Neural progenitor cell (in vitro differentiated cells): Measurements from ENCODE around the gene EEF2KMT. TPM values are rescaled to one million over a fixed set of nuclear protein-coding genes. Genes with fewer than 3 reads are reported as not detected.
A peak's percentile ranks its signal among the peaks of the same experiment; 100 is the strongest.
"Not testable (repeated sequence)": the region's sequence is repeated elsewhere in the genome, so short reads cannot be mapped to it uniquely, and the experiment has no call there.

ENCODE experiments used
- DNase-seq: peaks from one replicate; pipeline ENCODE4 v3.0.0-alpha.2; 2016; ENCODE audit warnings: low spot score
- H2AFZ ChIP-seq: fragments of 200-600 bp; sonication (generic); replicated peaks from 2 replicates; pipeline ENCODE4 v1.6.1; 2016; ENCODE audit warnings: antibody characterized with exemption
- H3F3A ChIP-seq: fragments of 200-600 bp; sonication (generic); 2 replicates; pipeline ENCODE4 v1.6.1; 2016; ENCODE audit warnings: antibody characterized with exemption, low read depth
- H3K27ac ChIP-seq: fragments of 200-600 bp; sonication (generic); 2 replicates; pipeline ENCODE4 v1.5.1; 2016; ENCODE audit warnings: mild to moderate bottlenecking
- H3K27me3 ChIP-seq: fragments of 200-600 bp; sonication (generic); 2 replicates; pipeline ENCODE4 v1.6.1; 2016; ENCODE audit warnings: mild to moderate bottlenecking, moderate library complexity
- H3K36me3 ChIP-seq: fragments of 200-600 bp; sonication (generic); 2 replicates; pipeline ENCODE4 v1.5.1; 2016
- H3K4me1 ChIP-seq: fragments of 200-600 bp; sonication (generic); 2 replicates; pipeline ENCODE4 v1.6.1; 2016; ENCODE audit warnings: mixed run types
- H3K4me2 ChIP-seq: fragments of 200-600 bp; sonication (generic); 2 replicates; pipeline ENCODE4 v1.6.1; 2016
- H3K4me3 ChIP-seq: fragments of 200-600 bp; sonication (generic); 2 replicates; pipeline ENCODE4 v1.5.1; 2016
- H3K79me2 ChIP-seq: fragments of 200-600 bp; sonication (generic); 2 replicates; pipeline ENCODE4 v1.6.1; 2016; ENCODE audit warnings: low read depth
- H3K9ac ChIP-seq: fragments of 200-600 bp; sonication (generic); 2 replicates; pipeline ENCODE4 v1.6.1; 2016
- H3K9me3 ChIP-seq: fragments of 200-600 bp; sonication (generic); 2 replicates; pipeline ENCODE4 v1.5.1; 2016; ENCODE audit warnings: low read depth
- H4K20me1 ChIP-seq: fragments of 200-600 bp; sonication (generic); 2 replicates; pipeline ENCODE4 v1.6.1; 2016; ENCODE audit warnings: low read depth
- H3K27ac Mint-ChIP-seq: 3 replicates; pipeline ENCODE4 v1.8.0; 2021; ENCODE audit warnings: mixed read lengths
- H3K27me3 Mint-ChIP-seq: 2 replicates; pipeline ENCODE4 v1.8.0; 2022; ENCODE audit warnings: low read depth, mild to moderate bottlenecking, inconsistent platforms, moderate library complexity, mixed read lengths; ENCODE audit not compliant: insufficient read depth
- H3K36me3 Mint-ChIP-seq: 3 replicates; pipeline ENCODE4 v1.8.0; 2021; ENCODE audit warnings: mixed read lengths
- H3K4me1 Mint-ChIP-seq: 3 replicates; pipeline ENCODE4 v1.8.0; 2021; ENCODE audit warnings: mixed read lengths
- H3K4me3 Mint-ChIP-seq: 3 replicates; pipeline ENCODE4 v1.8.0; 2021; ENCODE audit warnings: mild to moderate bottlenecking, moderate library complexity, mixed read lengths
- H3K9me3 Mint-ChIP-seq: 3 replicates; pipeline ENCODE4 v1.8.0; 2020; ENCODE audit warnings: mixed read lengths
- CTCF ChIP-seq: fragments of 200-600 bp; sonication (generic); IDR thresholded peaks from 2 replicates; pipeline ENCODE4 v1.5.1; 2017; ENCODE audit warnings: antibody characterized with exemption, mild to moderate bottlenecking
- total RNA-seq: library from RNA; depleted of rRNA; stranded (reverse); fragments of >200 nt; gene quantifications from 2 replicates; pipeline ENCODE4 v1.2.3, GENCODE V29; 2015; ENCODE audit warnings: low replicate concordance

EEF2KMT gene
- total RNA-seq, 1 donor from 2014 or later = 4.1 TPM

DNA sequence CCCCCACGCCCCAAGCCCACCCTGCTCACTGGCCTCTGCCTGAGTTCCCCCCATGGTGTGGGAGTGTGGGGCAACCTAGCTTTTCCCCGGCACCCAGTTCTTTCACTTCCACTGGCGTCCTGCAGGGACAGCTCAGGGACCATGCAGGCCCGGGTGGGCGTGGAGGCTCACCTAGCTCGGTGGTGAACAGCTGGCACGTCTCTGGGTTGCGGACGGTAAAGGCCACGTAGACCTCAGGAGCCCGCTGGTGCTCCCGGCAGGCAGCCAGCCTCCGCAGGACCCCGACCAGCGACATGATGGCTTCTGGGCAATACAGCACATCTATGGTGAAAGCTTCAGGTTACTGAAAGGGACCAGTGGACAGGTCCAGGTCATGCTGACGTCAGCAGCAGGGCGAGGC, 8.7 kb downstream of the EEF2KMT start:
- not testable (repeated sequence) for H3K4me2 ChIP-seq, H3F3A ChIP-seq, H3K4me3 ChIP-seq, H4K20me1 ChIP-seq, H3K27ac Mint-ChIP-seq, H3K9ac ChIP-seq, DNase-seq, H3K27me3 Mint-ChIP-seq, H3K36me3 ChIP-seq, H3K9me3 ChIP-seq, H3K27ac ChIP-seq, H3K4me1 ChIP-seq, H3K9me3 Mint-ChIP-seq, H3K36me3 Mint-ChIP-seq, H3K4me1 Mint-ChIP-seq, H2AFZ ChIP-seq, H3K79me2 ChIP-seq, H3K4me3 Mint-ChIP-seq, H3K27me3 ChIP-seq

GRCh38 chr16:5088086-5088790, 9.4 kb downstream of the EEF2KMT start:
- DNase-seq, H3K36me3 Mint-ChIP-seq, H3K27ac Mint-ChIP-seq, H3K4me3 Mint-ChIP-seq, H3K27me3 ChIP-seq, H3K9ac ChIP-seq, H3K4me1 Mint-ChIP-seq, H3K36me3 ChIP-seq, H3K9me3 Mint-ChIP-seq, H3K4me3 ChIP-seq, H3K9me3 ChIP-seq, H3K27me3 Mint-ChIP-seq, H3K27ac ChIP-seq, H3F3A ChIP-seq, H4K20me1 ChIP-seq, H2AFZ ChIP-seq, H3K79me2 ChIP-seq, H3K4me1 ChIP-seq, H3K4me2 ChIP-seq: not testable (repeated sequence)

DNA sequence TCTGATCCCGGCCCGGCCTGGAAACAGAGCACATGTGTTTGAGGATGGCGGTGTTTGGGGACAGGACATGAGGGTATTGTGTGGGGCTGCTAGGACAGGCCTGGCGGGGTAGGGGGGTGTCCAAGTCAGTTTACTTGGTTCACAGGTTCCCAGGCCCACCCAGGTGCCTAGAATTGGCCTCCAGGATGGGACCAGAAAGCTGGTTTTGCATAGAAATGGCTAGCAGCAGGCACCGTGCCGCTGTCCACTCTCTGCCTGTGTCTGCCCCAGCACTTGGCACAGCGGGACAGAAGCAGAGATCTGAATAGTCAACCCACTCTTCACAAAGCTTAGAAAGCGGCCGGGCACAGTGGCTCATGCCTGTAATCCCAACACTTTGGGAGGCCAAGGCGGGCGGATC, 11.9 kb downstream of the EEF2KMT start:
- not testable (repeated sequence) for H3K27me3 Mint-ChIP-seq, H3K4me2 ChIP-seq, H3K79me2 ChIP-seq, H2AFZ ChIP-seq, H3K9ac ChIP-seq, H3K27ac Mint-ChIP-seq, H3K9me3 Mint-ChIP-seq, H3K4me3 ChIP-seq, DNase-seq, H3K36me3 ChIP-seq, H3K4me3 Mint-ChIP-seq, H3K9me3 ChIP-seq, H3F3A ChIP-seq, H3K4me1 Mint-ChIP-seq, H3K4me1 ChIP-seq, H4K20me1 ChIP-seq, H3K27me3 ChIP-seq, H3K27ac ChIP-seq
- H3K36me3 Mint-ChIP-seq = peaks cover 11% of the 10 kb centered on the region

- H3K27ac Mint-ChIP-seq, H3K4me1 Mint-ChIP-seq: not testable (repeated sequence)
These were observed 12.8 kb downstream of the EEF2KMT start for GRCh38 chr16:5084802-5085201.

DNA sequence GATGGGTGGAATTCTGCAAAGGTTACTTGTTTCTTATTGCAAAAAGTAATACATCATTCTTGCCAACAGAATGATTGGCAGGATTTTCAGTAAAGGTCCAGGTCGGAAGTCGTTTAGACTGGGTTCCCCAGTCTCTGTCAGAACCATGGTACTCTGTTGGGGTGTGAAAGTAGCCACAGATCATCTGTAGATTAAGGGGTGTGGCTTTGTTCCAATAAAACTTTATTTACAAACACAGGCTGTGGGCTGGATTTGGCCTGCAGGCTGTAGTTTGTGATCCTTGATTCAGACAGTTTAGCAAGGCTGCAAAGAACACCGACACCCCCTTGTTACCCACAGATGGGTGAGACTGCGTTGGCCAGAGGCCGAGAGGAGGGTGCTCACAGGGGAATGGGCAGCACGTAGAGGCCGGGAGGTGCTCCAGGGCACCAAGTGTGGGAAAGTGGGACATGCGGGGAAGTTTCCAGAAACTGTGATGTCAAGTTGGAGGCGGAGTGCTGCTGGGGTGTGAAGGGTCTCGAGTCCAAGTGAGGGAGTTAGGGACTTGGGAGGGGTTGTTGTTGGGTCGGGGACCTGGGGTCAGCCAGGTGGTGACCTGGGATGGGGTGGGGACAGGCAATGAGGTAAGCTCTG, 13.4 kb downstream of the EEF2KMT start:
- not testable (repeated sequence) for H3K27me3 Mint-ChIP-seq, H3K4me1 ChIP-seq, H3K36me3 Mint-ChIP-seq, H3K27ac ChIP-seq, H3K4me3 ChIP-seq, H3K9ac ChIP-seq, DNase-seq, H3K4me2 ChIP-seq, H3K4me1 Mint-ChIP-seq, H3K9me3 Mint-ChIP-seq, H3K27me3 ChIP-seq, H4K20me1 ChIP-seq, H3K27ac Mint-ChIP-seq, H3K9me3 ChIP-seq, H3K36me3 ChIP-seq, H3K4me3 Mint-ChIP-seq, H2AFZ ChIP-seq, H3F3A ChIP-seq, H3K79me2 ChIP-seq

More at GRCh38 chr16:5084802-5085201, 12.8 kb downstream of the EEF2KMT start:
- peak; percentile 67 for TF ChIP-seq CTCF
- not testable (repeated sequence) for H3K27ac ChIP-seq, H3K4me3 Mint-ChIP-seq, H3K36me3 Mint-ChIP-seq, H3K4me3 ChIP-seq, H3K9ac ChIP-seq, H3F3A ChIP-seq, H3K79me2 ChIP-seq, H3K36me3 ChIP-seq, H3K4me2 ChIP-seq, H3K9me3 Mint-ChIP-seq, H3K27me3 Mint-ChIP-seq, H3K27me3 ChIP-seq, H3K4me1 ChIP-seq, H2AFZ ChIP-seq, H4K20me1 ChIP-seq, H3K9me3 ChIP-seq
- DNase-seq = peak; percentile 72

GRCh38 chr16:5083646-5084045, 13.9 kb downstream of the EEF2KMT start:
- DNase-seq, H4K20me1 ChIP-seq, H3K27ac Mint-ChIP-seq, H3K27me3 ChIP-seq, H3K9me3 ChIP-seq, H3K9ac ChIP-seq, H3K79me2 ChIP-seq, H3K4me3 Mint-ChIP-seq, H3K4me3 ChIP-seq, H3K9me3 Mint-ChIP-seq, H2AFZ ChIP-seq, H3K4me1 Mint-ChIP-seq, H3K4me2 ChIP-seq, H3K36me3 ChIP-seq, H3K36me3 Mint-ChIP-seq, H3K4me1 ChIP-seq, H3F3A ChIP-seq, H3K27ac ChIP-seq, H3K27me3 Mint-ChIP-seq: not testable (repeated sequence)

DNA sequence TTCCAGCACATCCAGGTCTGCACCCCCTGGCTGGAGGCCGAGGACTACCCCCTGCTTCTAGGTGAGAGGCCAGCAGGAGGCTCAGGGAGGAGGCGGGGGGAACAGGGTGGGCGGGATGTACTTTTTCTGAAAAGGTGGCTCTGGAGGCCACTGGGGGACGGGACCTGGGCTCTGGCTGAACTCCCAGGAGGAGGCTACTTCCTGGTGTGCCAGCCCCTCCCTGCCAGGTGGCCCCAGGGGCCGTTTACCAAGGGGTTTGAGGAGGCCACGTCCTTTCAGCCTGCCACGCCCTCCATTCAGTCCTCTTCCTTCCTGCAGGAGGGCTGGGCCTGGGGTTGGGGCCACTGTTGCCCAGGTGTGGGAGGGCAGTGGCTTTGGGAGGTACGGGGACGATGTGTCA, 16.6 kb downstream of the EEF2KMT start:
- H3K79me2 ChIP-seq, H2AFZ ChIP-seq, H3K4me2 ChIP-seq, H3K4me3 ChIP-seq, H3K4me3 Mint-ChIP-seq, H3K9ac ChIP-seq, H3K4me1 Mint-ChIP-seq, H3K36me3 Mint-ChIP-seq, H3K27ac ChIP-seq, H3K9me3 ChIP-seq, DNase-seq, H3K4me1 ChIP-seq, H3K27me3 Mint-ChIP-seq, H3K36me3 ChIP-seq, H3K27ac Mint-ChIP-seq, H3K9me3 Mint-ChIP-seq, H4K20me1 ChIP-seq, H3F3A ChIP-seq, H3K27me3 ChIP-seq: not testable (repeated sequence)
